ENCODE results near the gene CPA4. TPM values are rescaled to one million over a fixed set of nuclear protein-coding genes. Genes with fewer than 3 reads are reported as not detected.

CPA4 gene
- total RNA-seq, 1 donor from 2014 or later: not detected

GRCh38 chr7:130337410-130337971 lies 44.5 kb downstream of the CPA4 start:
- Histone ChIP-seq H3K4me1 (no peaks in the 10 kb centered on the region), H3K9me3 (no peaks in the 10 kb centered on the region), H3K27me3 (no peaks in the 10 kb centered on the region), H3K4me3 (no peak overlapping the region), H3K27ac (no peak overlapping the region), H3K36me3 (no peaks in the 10 kb centered on the region)
- no peak for ATAC-seq
- TF ChIP-seq, protein P1, sequence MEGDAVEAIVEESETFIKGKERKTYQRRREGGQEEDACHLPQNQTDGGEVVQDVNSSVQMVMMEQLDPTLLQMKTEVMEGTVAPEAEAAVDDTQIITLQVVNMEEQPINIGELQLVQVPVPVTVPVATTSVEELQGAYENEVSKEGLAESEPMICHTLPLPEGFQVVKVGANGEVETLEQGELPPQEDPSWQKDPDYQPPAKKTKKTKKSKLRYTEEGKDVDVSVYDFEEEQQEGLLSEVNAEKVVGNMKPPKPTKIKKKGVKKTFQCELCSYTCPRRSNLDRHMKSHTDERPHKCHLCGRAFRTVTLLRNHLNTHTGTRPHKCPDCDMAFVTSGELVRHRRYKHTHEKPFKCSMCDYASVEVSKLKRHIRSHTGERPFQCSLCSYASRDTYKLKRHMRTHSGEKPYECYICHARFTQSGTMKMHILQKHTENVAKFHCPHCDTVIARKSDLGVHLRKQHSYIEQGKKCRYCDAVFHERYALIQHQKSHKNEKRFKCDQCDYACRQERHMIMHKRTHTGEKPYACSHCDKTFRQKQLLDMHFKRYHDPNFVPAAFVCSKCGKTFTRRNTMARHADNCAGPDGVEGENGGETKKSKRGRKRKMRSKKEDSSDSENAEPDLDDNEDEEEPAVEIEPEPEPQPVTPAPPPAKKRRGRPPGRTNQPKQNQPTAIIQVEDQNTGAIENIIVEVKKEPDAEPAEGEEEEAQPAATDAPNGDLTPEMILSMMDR (IDR thresholded peaks at IDR 0.05): no peak
- intact Hi-C loops (cut with DNase I): no loop called here
- DNase-seq: no peak

DNA sequence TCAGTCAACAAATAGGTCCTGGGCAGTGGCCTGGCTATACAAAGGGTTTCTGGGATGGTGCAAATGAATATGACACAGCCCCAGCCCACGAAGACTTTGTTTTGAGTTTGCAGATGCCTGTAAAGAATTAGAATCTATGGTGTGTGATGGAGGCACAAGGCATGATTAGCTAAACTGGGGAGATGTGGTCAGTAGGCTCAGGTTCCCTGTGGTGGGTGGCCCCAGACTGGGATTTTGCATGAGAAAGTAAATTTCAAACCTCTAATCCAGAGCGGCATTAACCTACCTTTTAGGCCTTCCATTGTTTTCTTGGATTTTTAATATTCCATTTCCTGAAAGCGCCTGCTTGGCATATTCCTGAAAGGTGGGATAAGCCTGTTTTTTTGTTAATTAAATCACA lies 45.3 kb downstream of the CPA4 start:
- TF ChIP-seq, protein P1 (IDR thresholded peaks at IDR 0.05): no peak
- Histone ChIP-seq H3K4me3 (no peak overlapping the region), H3K27ac (no peak overlapping the region), H3K27me3 (no peaks in the 10 kb centered on the region), H3K9me3 (no peaks in the 10 kb centered on the region), H3K4me1 (no peaks in the 10 kb centered on the region), H3K36me3 (no peaks in the 10 kb centered on the region)
- ATAC-seq (no peak), DNase-seq (no peak)
- intact Hi-C loops (cut with DNase I): no loop called here

GRCh38 chr7:130341882-130342281 lies 48.9 kb downstream of the CPA4 start:
- intact Hi-C loops (cut with DNase I): no loop called here
- Histone ChIP-seq H3K36me3 (no peaks in the 10 kb centered on the region), H3K4me1 (no peaks in the 10 kb centered on the region), H3K4me3 (no peak overlapping the region), H3K9me3 (no peaks in the 10 kb centered on the region), H3K27ac (no peak overlapping the region), H3K27me3 (no peaks in the 10 kb centered on the region)
- no peak for DNase-seq
- ATAC-seq: no peak
- TF ChIP-seq, protein P1 (IDR thresholded peaks at IDR 0.05): no peak

GRCh38 chr7:130342701-130343380 lies 49.9 kb downstream of the CPA4 start:
- TF ChIP-seq, protein P1 (IDR thresholded peaks at IDR 0.05): no peak
- no peak for ATAC-seq
- Histone ChIP-seq H3K4me3 (no peak overlapping the region), H3K27me3 (no peaks in the 10 kb centered on the region), H3K36me3 (no peaks in the 10 kb centered on the region), H3K4me1 (no peaks in the 10 kb centered on the region), H3K9me3 (no peaks in the 10 kb centered on the region), H3K27ac (no peak overlapping the region)
- DNase-seq: no peak
- intact Hi-C loops (cut with DNase I): no loop called here

- H3K36me3 ChIP-seq: no peaks in the 10 kb centered on the region
- no peaks in the 10 kb centered on the region for H3K27me3 ChIP-seq
- TF ChIP-seq, protein P1 (IDR thresholded peaks at IDR 0.05): no peak
- no peak within 1 kb of the TSS for H3K4me3 ChIP-seq
- H3K4me1 ChIP-seq: no peaks in the 10 kb centered on the region
- no peak within 1 kb of the TSS for H3K27ac ChIP-seq
- intact Hi-C loops (cut with DNase I): no loop called here
- no peaks in the 10 kb centered on the region for H3K9me3 ChIP-seq
- ATAC-seq (no peak), DNase-seq (no peak)
These were observed 51.4 kb downstream of the CPA4 start, which contains the start of gene CPA5 for GRCh38 chr7:130344271-130344866. Gene CPA5, plus strand, starts transcription at chr7:130344816. Its CDS starts 1,670 bp downstream, at chr7:130346486.
